GM10847 (cell line): ENCODE data around the gene AGTRAP.

ENCODE experiments used
- POLR2A ChIP-seq: IDR thresholded peaks from 2 replicates; pipeline ENCODE4 v1.6.1; 2011; ENCODE audit not compliant: insufficient read length; ENCODE audit errors: extremely low read depth

Gene AGTRAP

GRCh38 chr1:11735854-11736745 lies at the start of gene AGTRAP:
AGTRAP (plus strand) TSS chr1:11736136; CDS start chr1:11736209, 73 bp downstream.
- TF ChIP-seq POLR2A: no peak

DNA sequence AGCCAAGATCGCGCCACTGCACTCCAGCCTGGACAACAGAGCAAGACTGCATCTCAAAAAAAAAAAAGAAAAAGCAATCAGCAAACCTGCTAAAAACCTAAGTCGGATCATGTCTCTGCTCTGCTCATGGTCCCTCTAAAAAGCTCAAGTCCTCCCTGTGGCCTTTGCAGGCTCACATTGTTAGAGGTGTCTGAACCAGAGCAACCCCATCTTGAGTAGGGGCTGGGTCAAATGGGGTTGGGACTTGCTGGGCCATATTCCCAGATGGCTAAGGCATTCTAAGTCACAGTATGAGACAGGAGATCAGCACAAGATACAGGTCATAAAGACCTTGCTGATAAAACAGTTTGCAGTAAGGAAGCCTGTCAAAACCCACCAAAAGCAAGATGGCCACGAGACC lies 47.4 kb upstream of the AGTRAP start:
- TF ChIP-seq POLR2A: no peak

- TF ChIP-seq POLR2A: no peak
These were observed 45.3 kb upstream of the AGTRAP start for GRCh38 chr1:11690397-11691301.

- TF ChIP-seq POLR2A: no peak
These were observed 44.5 kb upstream of the AGTRAP start, which contains the start of gene DRAXIN for GRCh38 chr1:11691302-11691914. DRAXIN (plus strand) TSS chr1:11691710; CDS start chr1:11706259, 14,549 bp downstream.

- TF ChIP-seq POLR2A: no peak
These were observed 43.8 kb upstream of the AGTRAP start for GRCh38 chr1:11691928-11692711.

GRCh38 chr1:11693024-11693590 lies 42.8 kb upstream of the AGTRAP start:
- no peak for TF ChIP-seq POLR2A

- no peak for TF ChIP-seq POLR2A
These were observed 42.0 kb upstream of the AGTRAP start for GRCh38 chr1:11693917-11694316.

GRCh38 chr1:11695861-11696260 lies 40.1 kb upstream of the AGTRAP start:
- no peak for TF ChIP-seq POLR2A

GRCh38 chr1:11697188-11697892 lies 38.6 kb upstream of the AGTRAP start:
- no peak for TF ChIP-seq POLR2A

GRCh38 chr1:11697893-11698210 lies 38.1 kb upstream of the AGTRAP start:
- no peak for TF ChIP-seq POLR2A

DNA sequence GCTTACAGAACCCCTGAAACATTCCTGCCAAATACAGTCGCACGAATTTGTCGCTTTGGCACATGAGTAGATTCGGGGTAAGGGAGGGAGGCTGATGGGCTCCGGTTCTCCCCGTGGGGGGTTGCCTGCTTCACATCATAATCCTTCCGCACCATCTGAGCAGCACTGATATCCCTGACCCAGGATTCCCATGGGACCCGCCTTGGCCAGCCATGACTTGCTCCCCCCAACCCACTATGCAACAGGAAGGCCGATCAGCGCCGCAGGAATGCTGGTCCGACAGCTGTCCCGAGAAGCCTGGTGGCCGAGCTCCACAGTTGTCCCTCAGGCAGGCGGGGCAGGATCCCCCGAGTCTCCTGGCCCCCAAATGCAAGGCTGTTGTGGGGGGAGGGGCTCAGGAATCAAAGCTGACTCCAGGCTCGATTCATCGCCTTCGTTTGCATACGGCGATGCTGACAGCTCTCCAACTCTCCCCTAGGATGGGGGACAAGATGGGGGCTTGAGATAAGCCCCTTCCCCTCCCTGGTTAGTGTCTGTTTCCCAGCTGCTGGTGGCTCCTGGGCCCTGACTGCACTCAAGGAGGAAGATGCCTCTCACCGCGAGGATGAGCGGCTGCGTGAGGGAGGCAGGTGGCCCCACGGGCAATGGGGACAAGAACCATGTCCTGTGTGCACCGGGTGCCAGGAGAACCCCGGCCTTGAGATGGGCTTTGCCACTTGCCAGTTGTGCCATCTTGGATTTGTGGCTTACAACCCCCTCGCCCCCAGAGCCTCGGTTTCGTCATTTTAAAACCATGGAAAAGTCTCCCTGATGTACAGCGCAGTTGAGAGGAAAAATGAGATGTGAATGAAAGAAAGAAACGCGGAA lies 35.1 kb upstream of the AGTRAP start:
- TF ChIP-seq POLR2A: no peak

GRCh38 chr1:11701551-11701961 lies 34.4 kb upstream of the AGTRAP start:
- TF ChIP-seq POLR2A: no peak

- no peak for TF ChIP-seq POLR2A
These were observed 33.7 kb upstream of the AGTRAP start for GRCh38 chr1:11701981-11702803.
